GM21737 (cell line): ENCODE measurements around the gene FAM83B.
"Not testable (repeated sequence)": the region's sequence is repeated elsewhere in the genome, so short reads cannot be mapped to it uniquely, and the experiment has no call there.

Source experiments
- ATAC-seq: cut with Tn5 transposase; IDR thresholded peaks from one replicate; pipeline ENCODE4 v1.9.1; 2021; ENCODE audit warnings: mild to moderate bottlenecking, moderate library complexity; ENCODE audit not compliant: unreplicated experiment

The FAM83B gene

GRCh38 chr6:54897462-54898189, 51.1 kb downstream of the FAM83B start:
- no peak for ATAC-seq

GRCh38 chr6:54898767-54899166, 52.2 kb downstream of the FAM83B start:
- no peak for ATAC-seq

- no peak for ATAC-seq
Observed at GRCh38 chr6:54899442-54899841, 52.9 kb downstream of the FAM83B start.

DNA sequence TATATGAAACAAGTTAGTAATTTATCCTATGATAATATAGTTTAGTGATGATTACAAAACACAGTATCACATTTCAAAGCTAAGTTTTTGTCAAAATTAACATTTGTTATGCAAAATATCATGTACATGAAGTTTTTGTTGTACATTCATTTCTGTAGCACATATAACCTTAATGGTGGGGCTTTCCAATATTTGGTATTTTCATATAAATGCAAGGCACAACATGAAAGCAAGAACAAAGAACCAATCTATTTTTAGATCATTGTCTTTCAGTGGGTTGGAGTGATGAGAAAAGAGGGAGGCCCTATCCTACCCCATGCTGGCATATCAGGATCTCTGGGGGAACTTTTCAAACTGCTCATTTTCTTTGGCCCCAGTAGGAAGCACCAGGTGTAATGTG, 53.4 kb downstream of the FAM83B start:
- no peak for ATAC-seq

DNA sequence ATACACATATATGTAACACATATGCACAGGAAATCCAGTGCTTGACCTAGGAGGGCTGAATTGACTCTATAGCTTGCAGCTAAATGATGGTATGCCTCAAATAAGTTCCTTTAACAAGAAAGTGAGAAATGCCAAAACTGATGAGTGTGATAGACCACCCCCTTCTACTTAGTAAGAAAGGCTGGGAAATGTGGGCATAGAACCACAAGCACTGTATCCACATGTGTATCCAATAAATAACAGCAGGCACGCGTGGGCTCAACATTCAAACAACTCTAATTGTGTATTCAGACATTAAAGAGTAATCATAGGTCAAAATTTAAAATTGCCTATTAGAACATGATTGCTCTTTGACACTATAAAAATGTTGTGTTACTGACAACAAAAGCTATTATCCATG, 54.1 kb downstream of the FAM83B start:
- ATAC-seq = no peak

DNA sequence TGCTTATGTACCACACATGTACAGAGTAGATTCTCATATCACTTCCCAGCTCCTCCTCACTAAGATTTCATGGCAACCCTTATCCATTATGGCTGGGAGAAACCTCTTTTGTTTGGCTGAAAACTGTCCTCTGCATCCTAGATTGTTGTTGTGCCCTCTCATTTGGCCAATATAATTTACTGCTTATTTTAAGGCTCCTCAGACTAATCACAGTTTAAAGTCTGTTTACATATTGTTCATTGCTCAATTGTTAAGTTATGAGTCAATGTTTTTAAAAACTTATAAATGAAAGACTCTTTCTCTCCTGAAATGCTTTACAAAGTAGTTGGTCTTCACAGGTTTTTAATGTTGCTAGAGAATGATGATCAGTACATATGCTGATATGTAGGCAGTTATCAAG, 57.3 kb downstream of the FAM83B start:
- ATAC-seq = no peak

GRCh38 chr6:54907355-54907754, 60.8 kb downstream of the FAM83B start:
- ATAC-seq = no peak

- no peak for ATAC-seq
Observed at GRCh38 chr6:54909184-54909583, 62.6 kb downstream of the FAM83B start.

DNA sequence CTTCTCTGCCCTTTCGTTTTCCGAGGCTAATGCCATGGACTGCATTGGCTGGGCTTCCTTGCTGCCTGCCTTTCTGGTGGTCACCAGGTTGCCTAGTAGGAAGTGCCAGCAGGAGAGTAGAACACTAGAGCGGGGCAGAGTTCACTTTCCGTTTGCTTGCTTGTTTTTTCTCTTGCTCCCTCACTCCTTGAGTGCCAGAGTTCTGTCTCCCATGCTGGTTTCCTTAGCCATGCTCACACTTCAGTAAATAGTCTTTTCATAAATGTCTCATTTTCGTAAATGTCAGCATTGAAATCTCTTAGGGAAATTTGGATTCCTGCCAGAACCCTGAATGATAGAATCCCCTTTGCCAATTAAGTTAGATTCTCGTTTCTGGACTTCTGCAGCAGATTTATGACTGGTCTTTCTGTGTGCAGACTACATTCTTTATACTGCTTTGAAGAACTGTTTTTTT, 63.9 kb downstream of the FAM83B start:
- no peak for ATAC-seq

DNA sequence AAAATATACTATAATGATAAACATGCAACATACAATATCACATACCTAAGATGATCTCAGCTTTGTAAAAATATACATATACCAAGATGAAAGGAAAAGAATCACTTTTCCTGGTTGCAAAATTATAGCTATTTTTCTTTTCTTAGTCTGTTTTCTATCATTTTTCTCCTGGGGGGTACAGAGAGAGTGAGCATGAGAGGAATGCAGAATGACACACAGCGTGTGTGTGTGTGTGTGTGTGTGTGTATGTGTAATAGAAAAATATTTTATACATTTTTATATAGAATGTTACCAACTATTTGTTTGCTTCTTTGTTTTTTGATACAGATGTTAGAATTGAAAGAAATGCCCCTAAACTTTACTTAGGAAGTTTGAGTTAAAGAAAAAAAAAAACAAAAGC, 64.3 kb downstream of the FAM83B start:
- ATAC-seq = no peak

DNA sequence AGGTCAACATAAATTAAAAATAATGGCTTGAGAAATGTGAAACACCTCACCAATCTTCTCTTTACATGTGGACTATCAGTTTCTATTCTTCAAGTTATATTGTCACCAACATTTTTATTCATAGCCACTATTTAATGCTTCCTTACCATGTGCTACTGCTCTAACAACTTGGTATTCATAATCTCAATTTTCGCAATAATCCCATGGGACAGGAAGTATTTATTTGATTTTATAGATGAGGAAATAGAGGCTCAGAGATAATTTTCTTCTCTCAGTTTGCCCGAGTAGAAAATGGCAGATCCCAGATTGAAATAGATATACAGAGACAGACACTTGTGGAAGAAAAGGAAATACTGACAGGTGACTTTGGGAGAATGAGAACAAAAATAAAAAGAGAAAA, 66.6 kb downstream of the FAM83B start:
- no peak for ATAC-seq

DNA sequence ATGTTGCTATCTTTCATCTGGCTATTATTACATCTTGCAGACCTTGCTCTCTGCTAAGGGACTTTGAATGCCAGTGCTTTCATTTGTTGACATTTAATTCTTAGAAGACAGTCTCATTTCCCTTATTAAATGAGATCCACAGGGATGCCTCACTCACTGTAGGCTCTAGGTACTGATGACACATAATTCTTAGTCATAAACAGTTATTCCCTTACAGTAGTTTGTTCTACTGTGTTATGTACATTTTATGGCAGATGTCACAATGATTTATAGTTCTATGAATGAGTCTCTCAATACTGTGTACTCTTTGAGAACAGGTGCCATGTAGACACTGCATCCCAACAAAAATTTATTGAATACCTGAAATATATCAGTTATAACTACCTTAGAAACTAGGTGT, 70.3 kb downstream of the FAM83B start:
- ATAC-seq = no peak

DNA sequence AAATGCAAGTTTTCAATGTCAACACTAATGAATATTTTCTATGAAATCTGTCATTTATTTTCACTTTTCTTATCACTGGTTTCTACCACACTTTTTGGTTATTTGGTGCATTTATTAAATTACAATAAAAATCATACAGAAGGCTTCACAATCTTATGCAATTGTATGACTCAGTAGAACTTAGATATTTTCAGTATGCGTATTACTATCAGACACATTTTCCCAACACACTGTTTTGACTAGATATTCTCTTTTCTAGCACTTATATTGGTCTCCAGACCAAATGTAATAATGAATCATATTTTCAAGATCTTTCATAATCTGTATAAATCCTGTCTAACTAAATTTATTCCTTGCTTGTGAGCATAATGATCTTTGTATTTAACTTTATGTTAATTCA, 74.1 kb downstream of the FAM83B start:
- no peak for ATAC-seq

DNA sequence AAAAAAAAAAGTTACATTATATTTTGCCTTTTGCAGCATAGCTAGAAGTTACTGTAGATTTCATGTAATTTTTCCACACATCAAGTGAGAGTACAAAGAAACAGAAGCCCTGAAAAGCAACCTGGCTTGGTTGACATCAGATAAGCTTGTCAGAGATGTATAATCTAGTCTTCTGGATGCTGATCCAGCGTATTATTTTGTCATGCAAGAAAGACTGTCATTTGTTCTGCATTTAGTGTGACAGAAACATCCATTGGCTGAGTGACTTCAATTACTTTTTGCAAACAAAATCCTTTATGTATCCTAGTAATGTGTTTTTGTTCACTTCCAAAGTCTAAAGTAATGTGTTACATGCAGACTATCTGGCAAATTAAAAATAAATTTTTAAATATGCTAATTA, 75.3 kb downstream of the FAM83B start:
- no peak for ATAC-seq

GRCh38 chr6:54929245-54929909, 82.8 kb downstream of the FAM83B start:
- ATAC-seq = no peak

GRCh38 chr6:54932622-54933021, 86.1 kb downstream of the FAM83B start:
- no peak for ATAC-seq

- ATAC-seq = no peak
Observed at GRCh38 chr6:54935739-54936138, 89.2 kb downstream of the FAM83B start.

DNA sequence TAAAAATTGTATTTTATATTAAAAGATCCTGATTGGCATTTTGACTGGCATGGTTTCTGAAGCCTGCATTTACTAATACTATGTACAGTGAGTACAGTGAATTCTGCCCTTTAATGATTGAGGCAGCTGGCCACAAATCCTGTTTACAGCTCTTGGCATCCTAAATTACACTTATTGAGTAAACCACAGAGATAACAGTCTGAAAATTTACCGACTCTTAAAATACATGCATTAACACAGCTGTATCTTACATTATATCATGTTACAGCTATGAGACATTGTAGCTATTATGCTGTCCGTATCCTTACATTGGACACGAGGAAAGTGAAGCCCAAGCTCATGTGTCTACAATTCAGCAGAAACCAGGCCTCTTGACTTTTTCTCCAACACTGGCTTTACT, 90.8 kb downstream of the FAM83B start:
- ATAC-seq = no peak

DNA sequence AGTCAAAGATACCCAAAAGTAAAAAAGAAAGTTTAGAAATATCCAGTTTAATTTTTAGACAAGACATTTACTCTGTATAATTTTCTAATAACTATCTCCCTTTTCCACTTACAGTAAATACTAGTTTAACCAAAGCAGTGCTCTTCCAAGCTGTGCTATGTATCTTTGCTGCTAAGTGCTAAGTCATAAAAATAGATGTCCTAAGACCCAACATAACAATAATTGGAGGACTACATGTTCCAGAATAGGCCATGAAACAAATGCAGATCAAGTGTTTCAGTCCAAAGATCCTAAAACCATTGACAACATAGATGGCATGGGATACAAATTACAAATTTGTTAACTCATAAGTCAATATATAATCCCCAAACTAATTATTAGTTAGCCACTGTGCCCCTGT, 111.1 kb downstream of the FAM83B start:
- no peak for ATAC-seq

- no peak for ATAC-seq
Observed at GRCh38 chr6:54958446-54958845, 111.9 kb downstream of the FAM83B start.

DNA sequence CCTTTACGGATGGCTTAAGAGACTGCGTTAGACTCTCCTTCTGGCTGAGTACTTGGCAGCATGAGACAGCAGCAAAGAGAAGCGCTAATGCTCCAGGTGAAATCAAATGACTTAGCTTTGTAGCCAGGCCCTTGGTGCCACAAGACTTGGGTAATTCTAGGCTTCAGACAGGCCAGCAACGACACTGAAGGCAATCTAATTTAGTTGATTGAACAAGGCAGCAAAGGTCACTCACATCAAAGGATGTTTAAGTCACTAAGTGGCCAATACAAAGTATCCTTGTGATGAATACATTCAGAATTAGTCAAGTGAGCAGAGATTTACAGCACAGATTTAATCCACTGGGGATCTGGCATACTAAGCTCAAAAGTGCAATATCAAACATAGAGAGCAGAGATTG, 113.2 kb downstream of the FAM83B start:
- no peak for ATAC-seq

- ATAC-seq = not testable (repeated sequence)
Observed at GRCh38 chr6:54961372-54961771, 114.8 kb downstream of the FAM83B start.

GRCh38 chr6:54970337-54970736, 123.8 kb downstream of the FAM83B start:
- ATAC-seq = no peak
